ENCODE data around the gene SLC26A8. TPM values are rescaled to one million over a fixed set of nuclear protein-coding genes. Genes with fewer than 3 reads are reported as not detected.

The SLC26A8 gene
- total and polyA plus RNA-seq, 2 of the 13 experiments (the other 11 are each of a cell fraction or from before 2014, with no cell fraction given) = 0.46 TPM; not detected in 1

DNA sequence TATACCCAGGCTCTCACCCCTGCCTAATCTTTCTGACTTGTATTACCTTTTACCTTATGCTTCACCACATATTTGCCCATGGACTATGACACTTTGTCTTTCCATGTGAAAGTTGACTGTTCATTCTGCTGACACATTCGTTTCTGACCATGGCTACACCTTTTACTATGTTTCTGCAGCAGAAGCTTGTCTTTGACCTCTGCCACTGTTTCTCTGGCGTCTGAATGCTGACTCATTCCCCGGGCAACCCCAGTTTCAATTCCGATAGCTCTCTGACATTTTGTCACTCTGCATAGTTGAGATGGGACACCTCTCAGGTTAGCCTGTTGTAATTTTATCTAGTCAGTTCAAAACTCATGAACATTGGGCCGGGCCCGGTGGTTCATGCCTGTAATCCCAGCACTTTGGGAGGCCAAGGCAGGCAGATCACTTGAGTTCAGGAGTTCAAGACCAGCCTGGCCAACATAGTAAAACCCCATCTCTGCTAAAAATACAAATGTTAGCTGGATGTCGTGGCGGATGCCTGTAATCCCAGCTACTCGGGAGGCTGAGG is 50.7 kb downstream of the SLC26A8 start (continued):
- TF ChIP-seq, protein P1, sequence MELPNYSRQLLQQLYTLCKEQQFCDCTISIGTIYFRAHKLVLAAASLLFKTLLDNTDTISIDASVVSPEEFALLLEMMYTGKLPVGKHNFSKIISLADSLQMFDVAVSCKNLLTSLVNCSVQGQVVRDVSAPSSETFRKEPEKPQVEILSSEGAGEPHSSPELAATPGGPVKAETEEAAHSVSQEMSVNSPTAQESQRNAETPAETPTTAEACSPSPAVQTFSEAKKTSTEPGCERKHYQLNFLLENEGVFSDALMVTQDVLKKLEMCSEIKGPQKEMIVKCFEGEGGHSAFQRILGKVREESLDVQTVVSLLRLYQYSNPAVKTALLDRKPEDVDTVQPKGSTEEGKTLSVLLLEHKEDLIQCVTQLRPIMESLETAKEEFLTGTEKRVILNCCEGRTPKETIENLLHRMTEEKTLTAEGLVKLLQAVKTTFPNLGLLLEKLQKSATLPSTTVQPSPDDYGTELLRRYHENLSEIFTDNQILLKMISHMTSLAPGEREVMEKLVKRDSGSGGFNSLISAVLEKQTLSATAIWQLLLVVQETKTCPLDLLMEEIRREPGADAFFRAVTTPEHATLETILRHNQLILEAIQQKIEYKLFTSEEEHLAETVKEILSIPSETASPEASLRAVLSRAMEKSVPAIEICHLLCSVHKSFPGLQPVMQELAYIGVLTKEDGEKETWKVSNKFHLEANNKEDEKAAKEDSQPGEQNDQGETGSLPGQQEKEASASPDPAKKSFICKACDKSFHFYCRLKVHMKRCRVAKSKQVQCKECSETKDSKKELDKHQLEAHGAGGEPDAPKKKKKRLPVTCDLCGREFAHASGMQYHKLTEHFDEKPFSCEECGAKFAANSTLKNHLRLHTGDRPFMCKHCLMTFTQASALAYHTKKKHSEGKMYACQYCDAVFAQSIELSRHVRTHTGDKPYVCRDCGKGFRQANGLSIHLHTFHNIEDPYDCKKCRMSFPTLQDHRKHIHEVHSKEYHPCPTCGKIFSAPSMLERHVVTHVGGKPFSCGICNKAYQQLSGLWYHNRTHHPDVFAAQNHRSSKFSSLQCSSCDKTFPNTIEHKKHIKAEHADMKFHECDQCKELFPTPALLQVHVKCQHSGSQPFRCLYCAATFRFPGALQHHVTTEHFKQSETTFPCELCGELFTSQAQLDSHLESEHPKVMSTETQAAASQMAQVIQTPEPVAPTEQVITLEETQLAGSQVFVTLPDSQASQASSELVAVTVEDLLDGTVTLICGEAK (IDR thresholded peaks at IDR 0.05) = no peak
- TF ChIP-seq, protein P1 (CRISPR knock-in tag; IDR thresholded peaks at IDR 0.05) = peak; percentile 25; the same call in 1 of the 2 replicates
- TF ChIP-seq ZNF317 (CRISPR knock-in tag; IDR thresholded peaks at IDR 0.05) (peak; percentile 76), ZNF574 (CRISPR knock-in tag; IDR thresholded peaks at IDR 0.05) (0 out of 2 replicates have a peak, but pooled peaks have one; percentile 41), HMG20A (CRISPR knock-in tag; IDR thresholded peaks at IDR 0.05; ENCODE audit: borderline replicate concordance) (peak; percentile 78; the same call in 1 of the 2 replicates), ZNF878 (CRISPR knock-in tag; IDR thresholded peaks at IDR 0.05) (peak; percentile 38; the same call in 1 of the 2 replicates), SIN3A (IDR thresholded peaks at IDR 0.05; ENCODE audit: borderline replicate concordance, low read depth, low read length) (no peak), PHF5A (CRISPR knock-in tag; IDR thresholded peaks at IDR 0.05; ENCODE audit: low read depth, unreplicated experiment) (peak; percentile 65), ZNF331 (CRISPR knock-in tag; IDR thresholded peaks at IDR 0.05) (peak; percentile 78; the same call in 1 of the 2 replicates), PLSCR1 (CRISPR knock-in tag; IDR thresholded peaks at IDR 0.05; ENCODE audit: borderline replicate concordance) (no peak), ZNF615 (CRISPR knock-in tag; IDR thresholded peaks at IDR 0.05; ENCODE audit: borderline replicate concordance) (0 out of 2 replicates have a peak, but pooled peaks have one; percentile 58), ZNF549 (CRISPR knock-in tag; IDR thresholded peaks at IDR 0.05) (no peak)
- TF ChIP-seq, protein P2, sequence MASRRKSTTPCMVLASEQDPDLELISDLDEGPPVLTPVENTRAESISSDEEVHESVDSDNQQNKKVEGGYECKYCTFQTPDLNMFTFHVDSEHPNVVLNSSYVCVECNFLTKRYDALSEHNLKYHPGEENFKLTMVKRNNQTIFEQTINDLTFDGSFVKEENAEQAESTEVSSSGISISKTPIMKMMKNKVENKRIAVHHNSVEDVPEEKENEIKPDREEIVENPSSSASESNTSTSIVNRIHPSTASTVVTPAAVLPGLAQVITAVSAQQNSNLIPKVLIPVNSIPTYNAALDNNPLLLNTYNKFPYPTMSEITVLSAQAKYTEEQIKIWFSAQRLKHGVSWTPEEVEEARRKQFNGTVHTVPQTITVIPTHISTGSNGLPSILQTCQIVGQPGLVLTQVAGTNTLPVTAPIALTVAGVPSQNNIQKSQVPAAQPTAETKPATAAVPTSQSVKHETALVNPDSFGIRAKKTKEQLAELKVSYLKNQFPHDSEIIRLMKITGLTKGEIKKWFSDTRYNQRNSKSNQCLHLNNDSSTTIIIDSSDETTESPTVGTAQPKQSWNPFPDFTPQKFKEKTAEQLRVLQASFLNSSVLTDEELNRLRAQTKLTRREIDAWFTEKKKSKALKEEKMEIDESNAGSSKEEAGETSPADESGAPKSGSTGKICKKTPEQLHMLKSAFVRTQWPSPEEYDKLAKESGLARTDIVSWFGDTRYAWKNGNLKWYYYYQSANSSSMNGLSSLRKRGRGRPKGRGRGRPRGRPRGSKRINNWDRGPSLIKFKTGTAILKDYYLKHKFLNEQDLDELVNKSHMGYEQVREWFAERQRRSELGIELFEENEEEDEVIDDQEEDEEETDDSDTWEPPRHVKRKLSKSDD (CRISPR knock-in tag; IDR thresholded peaks at IDR 0.05; ENCODE audit: low read depth) = no peak
